Erythroblast (primary cell): ENCODE data around the gene ASB2.

Source experiments
- GATA1 ChIP-seq: IDR thresholded peaks from 2 replicates; pipeline ENCODE4 v1.6.1; 2011; ENCODE audit warnings: low read depth, mild to moderate bottlenecking, control low read depth, low read length, moderate library complexity
- POLR2A ChIP-seq: IDR thresholded peaks from 2 replicates; pipeline ENCODE4 v1.6.1; 2011; ENCODE audit warnings: mild to moderate bottlenecking, low read length

- TF ChIP-seq POLR2A (no peak), GATA1 (no peak)
These were observed 64.3 kb downstream of the ASB2 start for GRCh38 chr14:93911975-93912615.
